ENCODE measurements around the gene EFS.

The EFS gene

DNA sequence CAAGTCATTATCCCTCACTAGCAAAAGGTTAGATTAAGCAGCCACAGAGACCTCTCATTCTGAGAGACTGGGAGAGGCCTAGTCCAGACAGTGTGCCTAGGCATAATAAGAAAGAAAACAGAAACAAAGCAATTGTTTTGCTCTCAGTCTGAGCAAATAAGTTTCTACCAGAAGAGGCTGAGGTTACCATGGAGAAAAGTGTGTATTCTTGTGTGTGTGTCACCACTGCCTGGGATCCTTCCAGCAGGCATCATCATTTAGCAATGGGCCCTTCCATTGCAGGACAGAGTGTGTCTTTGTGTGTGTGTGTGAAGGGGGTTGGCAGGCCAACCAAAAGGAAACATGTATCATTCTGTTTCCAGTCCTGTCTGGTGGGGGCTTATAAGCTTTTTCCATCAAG lies 3.7 kb downstream of the EFS start:
- POLR2A ChIA-PET, result interaction anchor here (1.6 kb wide), 1 partner anchor 9 kb away, joined by 15 read pairs; the partner anchor contains the start of gene SLC22A17

DNA sequence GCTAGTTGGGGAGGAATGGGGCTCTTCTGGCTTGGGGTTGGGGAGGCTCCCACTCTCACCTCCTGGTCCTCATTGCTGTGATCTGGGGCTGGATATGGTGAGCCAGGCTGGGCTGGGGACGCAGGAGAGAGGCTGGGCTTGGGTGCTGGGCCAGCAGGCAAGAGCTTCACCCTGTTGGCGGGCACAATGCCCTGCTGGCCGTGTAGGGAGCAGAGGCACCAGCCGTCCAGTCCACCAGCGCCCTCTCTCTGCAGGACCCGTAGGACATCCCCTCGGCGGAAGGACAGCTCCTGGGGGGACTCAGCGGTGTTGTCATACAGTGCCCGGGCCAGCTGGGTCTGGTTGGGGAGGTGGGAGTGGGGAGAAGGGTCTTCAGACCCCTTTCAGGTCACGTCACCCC lies 4.5 kb downstream of the EFS start:
- DNase-seq (ENCODE audit: low read depth, low spot score), result no peak
- TF ChIP-seq CTCF (IDR thresholded peaks at IDR 0.05; ENCODE audit: insufficient read depth, low read length, missing control alignments), result peak; percentile 4
- ChIA-PET CTCF (interaction anchor here (0.9 to 12.6 kb wide), 5 partner anchors 7 to 34 kb away, joined by 4 to 153 read pairs (median 25); partner anchors contain the start of genes CMTM5 and SLC22A17), POLR2A (no interaction called here)
- no peak overlapping the region for H3K4me3 ChIP-seq (ENCODE audit: low read depth, low read length)

More for the DNA sequence above, 3.7 kb downstream of the EFS start:
- no peak overlapping the region for H3K4me3 ChIP-seq (ENCODE audit: low read depth, low read length)
- TF ChIP-seq CTCF (IDR thresholded peaks at IDR 0.05; ENCODE audit: insufficient read depth, low read length, missing control alignments), result no peak
- no peak for DNase-seq (ENCODE audit: low read depth, low spot score)
- CTCF ChIA-PET, result interaction anchor here (0.8 to 12.6 kb wide), 10 partner anchors 8 to 107 kb away, joined by 3 to 153 read pairs (median 6); partner anchors contain the start of genes CMTM5, PPP1R3E and SLC22A17

DNA sequence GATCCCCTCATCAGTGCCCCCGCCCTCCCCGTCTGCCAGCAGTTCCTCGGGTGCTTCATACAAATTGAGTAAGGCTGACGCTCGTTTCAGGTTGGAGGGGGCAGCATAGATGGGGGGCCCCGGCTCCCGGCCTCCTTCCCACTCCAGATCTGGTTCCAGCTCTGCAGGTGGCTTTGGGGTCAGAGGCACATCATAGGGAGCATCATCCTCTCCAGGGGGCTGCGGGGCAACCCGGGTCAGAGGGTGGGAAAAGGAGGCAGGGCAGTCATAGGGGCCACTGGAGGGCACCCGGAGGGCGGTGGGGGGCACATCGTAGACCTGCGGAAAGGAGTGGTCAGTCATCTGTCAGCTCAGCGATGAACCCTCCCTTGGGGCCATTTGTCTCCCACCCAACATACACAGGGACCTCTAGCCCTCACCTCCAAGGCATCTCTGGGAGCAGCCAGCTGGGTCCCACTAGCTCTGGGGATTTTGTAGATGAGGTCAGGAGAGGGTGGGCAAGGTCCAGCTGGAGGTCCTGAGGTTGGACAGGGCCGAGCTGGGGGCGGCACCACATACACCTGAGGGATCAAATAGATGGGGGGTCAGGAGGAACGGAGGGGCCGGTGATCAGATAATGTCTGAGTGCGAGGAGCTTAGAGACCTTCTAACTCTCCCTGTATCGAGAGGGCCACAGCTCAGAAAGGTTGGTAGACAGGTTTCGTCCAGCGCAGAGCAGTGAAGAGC lies 5.1 kb downstream of the EFS start:
- no peak for TF ChIP-seq CTCF (IDR thresholded peaks at IDR 0.05; ENCODE audit: insufficient read depth, low read length, missing control alignments)
- no peak overlapping the region for H3K4me3 ChIP-seq (ENCODE audit: low read depth, low read length)
- ChIA-PET POLR2A (no interaction called here), CTCF (interaction anchor here (0.9 to 12.6 kb wide), 4 partner anchors 7 to 33 kb away, joined by 4 to 153 read pairs (median 30); partner anchors contain the start of genes CMTM5 and SLC22A17)
- no peak for DNase-seq (ENCODE audit: low read depth, low spot score)

DNA sequence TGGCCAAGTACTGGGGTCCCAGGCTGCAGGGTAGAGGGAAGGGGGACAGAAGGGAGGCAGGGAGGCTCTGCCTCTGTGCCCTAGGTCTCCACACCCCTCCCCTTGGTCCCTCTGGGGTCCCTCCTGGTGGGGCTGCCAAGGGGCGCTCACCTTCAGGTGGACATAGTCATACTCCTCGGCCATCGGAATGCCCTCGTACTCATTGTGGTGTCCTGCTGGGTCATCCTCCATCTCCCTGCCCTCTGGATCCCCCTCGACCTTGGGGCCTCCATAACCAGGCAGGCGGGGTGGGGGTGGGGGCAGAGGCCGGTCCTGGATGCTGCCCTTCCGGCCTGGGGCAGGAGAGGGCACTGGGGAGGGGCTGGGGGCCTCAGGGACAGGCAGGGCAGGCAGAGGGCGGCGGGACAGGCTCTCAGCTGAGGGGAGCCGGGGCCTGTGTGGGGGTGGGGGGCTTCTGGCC lies 5.8 kb downstream of the EFS start:
- ChIA-PET POLR2A (no interaction called here), CTCF (interaction anchor here (5.5 to 12.6 kb wide), 2 partner anchors 21 to 32 kb away, joined by 34 to 153 read pairs; partner anchors contain the start of gene CMTM5)
- no peak overlapping the region for H3K4me3 ChIP-seq (ENCODE audit: low read depth, low read length)
- DNase-seq (ENCODE audit: low read depth, low spot score), result no peak
- no peak for TF ChIP-seq CTCF (IDR thresholded peaks at IDR 0.05; ENCODE audit: insufficient read depth, low read length, missing control alignments)

GRCh38 chr14:23358553-23359166 lies 6.3 kb downstream of the EFS start:
- POLR2A ChIA-PET, result interaction anchor here (1.0 kb wide), 1 partner anchor 37 kb away, joined by 3 read pairs; the partner anchor contains the start of gene PABPN1
- CTCF ChIA-PET, result interaction anchor here (0.6 to 12.6 kb wide), 3 partner anchors 12 to 21 kb away, joined by 3 to 153 read pairs (median 3); partner anchors contain the start of gene CMTM5
- H3K4me3 ChIP-seq (ENCODE audit: low read depth, low read length), result no peak overlapping the region
- no peak for DNase-seq (ENCODE audit: low read depth, low spot score)
- no peak for TF ChIP-seq CTCF (IDR thresholded peaks at IDR 0.05; ENCODE audit: insufficient read depth, low read length, missing control alignments)

- ChIA-PET CTCF (interaction anchor here (0.8 to 1.6 kb wide), 3 partner anchors 11 to 80 kb away, joined by 3 to 6 read pairs (median 3); no protein-coding TSS in a partner anchor), POLR2A (interaction anchor here (1.0 kb wide), 1 partner anchor 36 kb away, joined by 3 read pairs; the partner anchor contains the start of gene PABPN1)
- TF ChIP-seq CTCF (IDR thresholded peaks at IDR 0.05; ENCODE audit: insufficient read depth, low read length, missing control alignments), result no peak
- H3K4me3 ChIP-seq (ENCODE audit: low read depth, low read length), result no peak overlapping the region
- DNase-seq (ENCODE audit: low read depth, low spot score), result no peak
Observed at GRCh38 chr14:23358042-23358441, 6.9 kb downstream of the EFS start.

All from AG04449 (cell line).